Tibial artery (tissue), 4 donors: Measurements from ENCODE around the gene TMEM192.

Experiments used
- DNase-seq, 2 donors: peaks; one replicate each; pipeline ENCODE4 v3.0.0-alpha.2; 2019
- H3K27ac ChIP-seq, 2 donors: fragments of 200-600 bp; sonication (generic) in 1 of 2; 1 replicate in 1 of 2; 2 replicates in 1 of 2; pipeline ENCODE4 v1.5.1; 2018 to 2019; ENCODE audit warnings: mild to moderate bottlenecking in 1 of 2
- H3K27me3 ChIP-seq, 2 donors: fragments of 200-600 bp; sonication (generic) in 1 of 2; one replicate each; pipeline versions ENCODE4 v1.5.1 to v1.6.0; 2016 to 2019
- H3K36me3 ChIP-seq, 3 donors: fragments of 200-600 bp; sonication (generic) in 2 of 3; one replicate each; pipeline ENCODE4 v1.5.1; 2016 to 2019; ENCODE audit warnings: mild to moderate bottlenecking in 2 of 3
- H3K4me1 ChIP-seq, 4 donors: fragments of 200-600 bp; sonication (generic) in 2 of 4; 1 replicate in 3 of 4; 2 replicates in 1 of 4; pipeline ENCODE4 v1.5.1; 2016 to 2019
- H3K4me3 ChIP-seq, 2 donors: fragments of 200-600 bp; sonication (generic) in 1 of 2; 1 replicate in 1 of 2; 2 replicates in 1 of 2; pipeline ENCODE4 v1.5.1; 2018 to 2019; ENCODE audit warnings: mild to moderate bottlenecking in 2 of 2
- H3K9me3 ChIP-seq, 3 donors: fragments of 200-600 bp; sonication (generic) in 1 of 3; one replicate each; pipeline ENCODE4 v1.5.1; 2016 to 2019
- intact Hi-C: fragments of 100-400 bp; cut with DNase I; formaldehyde crosslinking; loops from one replicate; pipeline ENCODE4 v1.15.0; 2023; ENCODE audit warnings: low total_unique reads
- TF ChIP-seq, protein P1 (sequence below), 2 experiments: fragments of 200-600 bp in 1 of 2; fragments of 450-650 bp in 1 of 2; IDR thresholded peaks; one replicate each; pipeline ENCODE4 v1.5.1; 2017 to 2019; ENCODE audit warnings: antibody characterized with exemption in 2 of 2, mild to moderate bottlenecking in 1 of 2, moderate library complexity in 1 of 2

The TMEM192 gene

DNA sequence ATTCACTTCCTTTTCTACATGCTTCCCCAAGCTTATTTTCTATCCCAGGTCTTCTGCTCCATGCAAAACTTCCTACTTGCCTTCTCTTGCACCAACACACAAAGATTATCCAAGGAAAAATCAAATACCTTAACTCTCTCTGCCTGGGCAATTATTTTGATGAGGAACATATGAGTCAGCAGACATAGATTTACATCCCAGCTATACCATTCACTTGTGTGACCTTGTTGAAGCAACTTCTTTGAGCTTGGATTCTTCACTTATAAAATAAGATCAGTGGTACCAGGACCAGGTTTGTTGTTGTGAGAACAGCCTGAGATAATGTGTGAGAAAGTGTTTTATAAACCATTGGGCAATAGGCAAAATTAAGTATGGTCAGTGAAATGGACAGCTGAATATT, 39.1 kb upstream of the TMEM192 start:
- no peak overlapping the region for H3K4me3 ChIP-seq
- DNase-seq: no peak
- H3K27ac ChIP-seq: no peak overlapping the region
- no peaks in the 10 kb centered on the region for H3K36me3 ChIP-seq
- H3K4me1 ChIP-seq: no peaks in the 10 kb centered on the region
- H3K9me3 ChIP-seq: no peaks in the 10 kb centered on the region
- intact Hi-C loops: no loop called here
- TF ChIP-seq, protein P1, sequence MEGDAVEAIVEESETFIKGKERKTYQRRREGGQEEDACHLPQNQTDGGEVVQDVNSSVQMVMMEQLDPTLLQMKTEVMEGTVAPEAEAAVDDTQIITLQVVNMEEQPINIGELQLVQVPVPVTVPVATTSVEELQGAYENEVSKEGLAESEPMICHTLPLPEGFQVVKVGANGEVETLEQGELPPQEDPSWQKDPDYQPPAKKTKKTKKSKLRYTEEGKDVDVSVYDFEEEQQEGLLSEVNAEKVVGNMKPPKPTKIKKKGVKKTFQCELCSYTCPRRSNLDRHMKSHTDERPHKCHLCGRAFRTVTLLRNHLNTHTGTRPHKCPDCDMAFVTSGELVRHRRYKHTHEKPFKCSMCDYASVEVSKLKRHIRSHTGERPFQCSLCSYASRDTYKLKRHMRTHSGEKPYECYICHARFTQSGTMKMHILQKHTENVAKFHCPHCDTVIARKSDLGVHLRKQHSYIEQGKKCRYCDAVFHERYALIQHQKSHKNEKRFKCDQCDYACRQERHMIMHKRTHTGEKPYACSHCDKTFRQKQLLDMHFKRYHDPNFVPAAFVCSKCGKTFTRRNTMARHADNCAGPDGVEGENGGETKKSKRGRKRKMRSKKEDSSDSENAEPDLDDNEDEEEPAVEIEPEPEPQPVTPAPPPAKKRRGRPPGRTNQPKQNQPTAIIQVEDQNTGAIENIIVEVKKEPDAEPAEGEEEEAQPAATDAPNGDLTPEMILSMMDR (IDR thresholded peaks at IDR 0.05): no peak
- no peaks in the 10 kb centered on the region for H3K27me3 ChIP-seq

DNA sequence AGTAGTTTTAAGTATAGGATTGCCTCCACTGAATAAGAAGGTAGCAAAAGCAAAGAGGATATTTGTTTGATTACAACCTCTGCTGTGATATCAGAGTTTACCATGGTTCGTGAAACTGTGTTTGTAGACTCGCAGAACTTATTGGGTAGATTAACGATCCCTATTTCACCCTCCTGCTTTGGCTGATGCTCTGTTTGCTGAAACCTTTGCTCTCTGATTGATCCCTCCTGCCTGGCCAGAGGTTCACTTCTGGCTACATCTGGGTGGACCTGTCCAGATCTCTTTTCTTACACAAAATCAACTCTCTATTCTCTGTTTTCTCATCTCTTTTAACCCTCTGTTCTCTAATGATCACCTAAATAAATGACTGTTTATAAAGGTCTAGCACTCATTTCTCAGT, 37.9 kb upstream of the TMEM192 start:
- TF ChIP-seq, protein P1 (IDR thresholded peaks at IDR 0.05): no peak

DNA sequence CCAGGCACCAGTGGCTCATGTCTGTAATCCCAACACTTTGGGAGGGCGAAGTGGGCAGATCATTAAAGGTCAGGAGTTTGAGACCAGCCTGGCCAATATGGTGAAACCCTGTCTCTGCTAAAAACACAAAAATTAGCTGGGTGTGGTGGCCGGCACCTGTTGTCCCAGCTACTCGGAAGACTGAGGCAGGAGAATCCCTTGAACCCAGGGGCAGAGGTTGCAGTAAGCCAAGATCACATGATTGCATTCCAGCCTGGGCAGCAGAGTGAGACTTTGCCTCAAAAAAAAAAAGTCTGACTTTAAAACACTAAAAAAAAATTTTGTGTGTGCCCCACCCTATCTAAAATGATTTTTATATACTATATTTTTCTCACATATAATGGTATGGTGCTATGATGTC, 26.2 kb upstream of the TMEM192 start:
- Histone ChIP-seq H3K4me1 (no peaks in the 10 kb centered on the region), H3K9me3 (no peaks in the 10 kb centered on the region), H3K36me3 (no peaks in the 10 kb centered on the region), H3K27ac (no peak overlapping the region), H3K27me3 (no peaks in the 10 kb centered on the region), H3K4me3 (no peak overlapping the region)
- TF ChIP-seq, protein P1 (IDR thresholded peaks at IDR 0.05): no peak
- intact Hi-C loops: loop anchor here (10.0 kb wide), 2 partner anchors 186 to 216 kb away; partner anchors contain the start of gene MSMO1
- DNase-seq: no peak

More for the DNA sequence above, 37.9 kb upstream of the TMEM192 start:
- intact Hi-C loops: no loop called here
- H3K4me1 ChIP-seq: no peaks in the 10 kb centered on the region
- H3K27ac ChIP-seq: no peak overlapping the region
- no peak for DNase-seq
- no peak overlapping the region for H3K4me3 ChIP-seq
- H3K27me3 ChIP-seq: no peaks in the 10 kb centered on the region
- no peaks in the 10 kb centered on the region for H3K36me3 ChIP-seq
- H3K9me3 ChIP-seq: no peaks in the 10 kb centered on the region

DNA sequence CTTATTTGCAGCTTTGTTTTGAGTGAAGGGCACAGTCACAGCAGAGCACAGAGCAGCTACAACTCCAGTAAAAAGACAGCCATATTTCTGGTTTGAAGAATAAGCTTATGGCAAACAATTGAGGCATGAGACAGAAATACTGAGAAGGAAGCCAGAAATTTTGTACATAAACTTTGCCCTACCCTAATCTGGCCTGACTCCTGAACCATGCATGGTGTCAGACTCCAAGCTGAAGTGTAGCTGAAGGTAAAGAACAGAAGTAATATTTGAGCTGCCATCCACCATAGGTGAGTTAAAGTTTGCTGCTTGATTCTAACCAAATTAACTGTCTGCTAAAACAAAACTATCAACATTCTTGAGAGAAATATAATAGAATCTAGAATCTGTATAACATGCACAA, 24.5 kb upstream of the TMEM192 start:
- no peaks in the 10 kb centered on the region for H3K27me3 ChIP-seq
- H3K4me3 ChIP-seq: no peak overlapping the region
- intact Hi-C loops: loop anchor here (10.0 kb wide), 2 partner anchors 188 to 218 kb away; partner anchors contain the start of gene MSMO1
- no peak for DNase-seq
- no peaks in the 10 kb centered on the region for H3K36me3 ChIP-seq
- no peak overlapping the region for H3K27ac ChIP-seq
- no peaks in the 10 kb centered on the region for H3K4me1 ChIP-seq
- H3K9me3 ChIP-seq: no peaks in the 10 kb centered on the region
- TF ChIP-seq, protein P1 (IDR thresholded peaks at IDR 0.05): no peak

DNA sequence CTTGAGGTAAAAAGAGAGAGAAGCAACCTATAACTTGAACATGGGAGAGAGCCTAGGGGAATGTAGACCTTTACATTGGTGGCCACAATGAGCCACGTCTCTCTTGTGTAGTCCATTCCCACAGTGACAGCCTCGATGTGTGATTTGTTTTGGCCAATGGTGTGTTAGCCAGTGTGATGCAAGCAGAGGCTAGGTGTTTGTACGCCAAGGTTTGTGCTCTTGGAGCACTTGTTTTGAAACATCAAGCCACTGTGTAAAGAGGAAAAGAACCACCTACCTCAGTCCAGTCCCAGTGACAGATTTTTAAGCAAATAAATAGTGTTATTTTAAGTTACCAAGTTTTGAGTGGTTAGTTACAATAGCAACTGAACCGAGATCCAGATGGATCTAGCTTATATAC, 23.9 kb upstream of the TMEM192 start:
- no peak for DNase-seq
- intact Hi-C loops: loop anchor here (10.0 kb wide), 2 partner anchors 188 to 218 kb away; partner anchors contain the start of gene MSMO1
- Histone ChIP-seq H3K4me3 (no peak overlapping the region), H3K9me3 (no peaks in the 10 kb centered on the region), H3K4me1 (peaks cover 0 to 4% (median 0%) of the 10 kb centered on the region in 4 donors), H3K36me3 (no peaks in the 10 kb centered on the region), H3K27me3 (no peaks in the 10 kb centered on the region), H3K27ac (no peak overlapping the region)
- TF ChIP-seq, protein P1 (IDR thresholded peaks at IDR 0.05): no peak

DNA sequence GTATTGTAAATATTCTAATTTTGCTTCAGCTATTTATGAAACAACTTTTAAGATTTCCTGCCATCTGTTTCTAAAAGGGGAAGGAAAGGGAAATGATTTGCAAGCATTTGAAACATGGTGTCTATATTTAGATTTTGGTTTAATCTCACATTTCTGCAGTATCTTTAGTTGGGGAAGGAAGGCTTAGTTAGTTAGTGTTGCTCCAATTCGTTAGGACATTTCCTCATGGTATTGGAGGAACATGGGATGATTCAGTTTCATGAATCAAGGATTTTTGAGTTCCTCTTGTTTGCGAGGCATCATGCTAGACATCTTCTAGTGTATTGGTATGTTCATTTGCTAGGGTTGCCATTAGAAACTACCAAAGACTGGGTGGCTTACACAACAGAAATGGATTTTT, 20.5 kb upstream of the TMEM192 start:
- intact Hi-C loops: loop anchor here (2.0 to 10.0 kb wide), 3 partner anchors 192 to 332 kb away; partner anchors contain the start of gene MSMO1
- no peak for DNase-seq
- H3K36me3 ChIP-seq: no peaks in the 10 kb centered on the region
- TF ChIP-seq, protein P1 (IDR thresholded peaks at IDR 0.05): no peak
- H3K9me3 ChIP-seq: no peaks in the 10 kb centered on the region
- no peak overlapping the region for H3K4me3 ChIP-seq
- H3K27ac ChIP-seq: no peak overlapping the region
- H3K27me3 ChIP-seq: no peaks in the 10 kb centered on the region
- peaks cover 0 to 5% (median 0%) of the 10 kb centered on the region in 4 donors for H3K4me1 ChIP-seq
